Measurements from ENCODE around the gene PRSS12.
"Not testable (repeated sequence)": the region's sequence is repeated elsewhere in the genome, so short reads cannot be mapped to it uniquely, and the experiment has no call there.

The PRSS12 gene

GRCh38 chr4:118352843-118353533 lies at the start of gene PRSS12:
PRSS12 (minus strand) TSS chr4:118353003; CDS start chr4:118352720, 283 bp downstream.
- DNase-seq: peak; percentile 57

DNA sequence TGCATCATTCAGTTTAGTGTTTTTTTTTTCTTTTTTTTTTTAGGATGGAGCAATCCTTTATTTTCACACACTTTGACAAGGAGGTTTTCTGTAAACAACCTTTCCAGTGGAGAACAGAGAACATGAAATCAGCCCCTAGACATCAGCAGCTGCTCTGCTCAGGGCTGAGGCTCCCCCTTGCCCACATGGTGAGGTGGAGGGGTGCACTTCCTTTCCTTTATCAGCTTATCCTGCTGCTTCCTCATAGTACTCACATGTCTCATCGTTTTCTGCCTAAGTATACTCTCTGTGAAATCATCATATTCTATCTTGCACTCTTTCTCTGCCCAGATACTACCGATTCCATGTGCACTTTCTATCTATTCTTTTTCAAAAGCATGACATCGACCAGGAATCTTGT lies 47.6 kb upstream of the PRSS12 start:
- DNase-seq: no peak

DNA sequence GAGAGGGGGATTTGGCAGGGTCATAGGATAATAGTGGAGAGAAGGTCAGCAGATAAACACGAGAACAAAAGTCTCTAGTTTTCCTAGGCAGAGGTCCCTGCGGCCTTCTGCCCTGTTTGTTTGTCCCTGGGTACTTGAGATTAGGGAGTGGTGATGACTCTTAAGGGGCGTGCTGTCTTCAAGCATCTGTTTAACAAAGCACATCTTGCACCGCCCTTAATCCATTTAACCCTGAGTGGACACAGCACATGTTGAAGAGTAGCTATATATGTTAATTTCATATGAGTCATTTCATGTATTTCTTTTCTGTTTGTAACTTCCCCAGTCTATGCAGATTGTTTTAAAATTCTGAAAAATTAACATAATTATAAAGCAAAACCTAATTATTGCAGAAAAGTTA lies 47.1 kb upstream of the PRSS12 start:
- not testable (repeated sequence) for DNase-seq

DNA sequence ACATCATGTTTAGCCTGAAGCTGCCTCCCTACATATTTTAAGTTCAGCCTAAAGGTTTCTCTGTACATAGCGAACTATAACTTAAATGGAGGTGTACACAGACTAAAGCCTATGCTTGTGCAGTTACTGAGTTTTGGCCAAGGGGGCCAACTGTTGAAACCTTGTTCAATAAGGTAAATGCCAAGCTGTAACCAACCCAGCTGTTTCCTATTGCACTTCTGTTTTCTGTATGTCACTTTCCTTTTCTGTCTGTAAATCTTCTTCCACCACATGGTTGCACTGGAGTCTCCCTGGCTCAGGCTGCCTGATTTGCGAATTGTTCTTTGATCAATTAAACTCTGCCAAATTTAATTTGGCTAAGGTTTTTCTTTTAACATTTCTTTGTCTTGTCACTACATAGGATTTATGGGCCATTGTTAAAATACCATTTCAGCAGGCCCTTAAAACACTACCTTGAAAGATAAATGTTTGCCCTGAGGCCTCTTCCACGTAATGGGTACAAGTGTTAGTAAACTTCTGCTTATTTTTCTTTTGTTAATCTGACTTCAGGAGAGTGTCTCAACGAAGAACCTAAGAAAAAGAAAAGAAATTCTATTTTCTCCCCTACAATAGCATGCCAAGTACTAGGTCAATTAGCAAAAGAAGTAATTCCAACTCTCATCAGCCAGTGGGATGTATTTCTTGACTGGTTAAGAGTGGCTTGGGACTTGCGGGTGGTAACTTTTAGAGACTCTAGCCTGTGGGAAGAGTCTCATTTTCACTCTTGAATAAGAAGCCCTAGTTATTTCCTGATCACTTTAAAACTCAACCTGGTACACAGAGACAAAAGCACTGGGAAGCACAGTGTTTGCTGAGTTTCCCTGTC lies 45.7 kb upstream of the PRSS12 start:
- no peak for DNase-seq

DNA sequence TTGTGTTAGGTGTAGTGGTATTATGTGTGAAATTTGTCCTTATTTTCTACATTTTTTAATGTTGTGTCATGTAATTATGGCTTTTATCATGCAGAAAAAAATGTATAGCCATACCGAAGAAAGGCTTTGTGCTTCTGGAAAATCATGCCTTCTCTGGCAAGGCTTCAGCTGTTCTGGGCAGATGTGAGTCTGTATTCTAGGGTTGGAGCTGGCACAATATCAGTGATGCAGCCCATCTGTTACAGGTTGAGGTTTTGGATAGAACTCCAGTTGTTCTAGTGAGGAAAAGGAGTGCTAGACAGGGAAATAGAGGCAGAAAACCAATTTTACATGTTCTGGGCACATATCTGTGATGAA lies 44.8 kb upstream of the PRSS12 start:
- DNase-seq: peak; percentile 51

DNA sequence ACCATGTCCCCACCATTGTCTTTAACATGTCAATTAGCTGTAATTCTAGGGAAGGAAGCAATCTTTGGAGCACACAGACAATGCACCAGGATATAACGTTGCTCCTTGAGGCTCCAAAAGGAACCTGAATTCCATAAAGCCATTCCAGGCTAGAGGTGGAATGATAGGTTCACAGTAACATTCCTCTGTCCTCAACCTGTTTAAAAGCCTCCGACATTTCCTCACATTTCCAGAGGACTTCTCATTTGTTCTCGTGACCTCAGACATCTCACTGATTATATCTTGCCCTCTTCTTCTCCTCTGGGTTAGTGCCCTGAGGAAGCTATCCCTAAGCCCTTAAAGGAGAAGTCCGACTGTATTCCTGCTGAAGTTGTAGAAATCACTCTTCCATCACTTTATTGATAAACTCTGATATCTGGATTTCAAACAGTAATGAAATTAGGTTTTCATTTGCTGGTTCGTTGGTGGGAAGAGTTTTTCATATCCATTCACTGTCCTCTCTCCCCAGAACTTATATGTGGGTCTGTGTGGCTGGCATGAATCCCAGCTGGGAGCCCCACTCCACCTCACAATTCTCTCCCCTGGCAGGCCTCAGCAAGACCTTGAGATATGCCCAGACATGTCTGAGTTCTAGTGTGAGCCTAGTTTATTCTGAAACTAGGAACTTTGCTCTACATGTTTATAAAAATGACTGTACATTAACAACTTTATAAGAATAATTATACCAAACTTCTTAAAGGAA lies 44.2 kb upstream of the PRSS12 start:
- peak; percentile 51 for DNase-seq

DNA sequence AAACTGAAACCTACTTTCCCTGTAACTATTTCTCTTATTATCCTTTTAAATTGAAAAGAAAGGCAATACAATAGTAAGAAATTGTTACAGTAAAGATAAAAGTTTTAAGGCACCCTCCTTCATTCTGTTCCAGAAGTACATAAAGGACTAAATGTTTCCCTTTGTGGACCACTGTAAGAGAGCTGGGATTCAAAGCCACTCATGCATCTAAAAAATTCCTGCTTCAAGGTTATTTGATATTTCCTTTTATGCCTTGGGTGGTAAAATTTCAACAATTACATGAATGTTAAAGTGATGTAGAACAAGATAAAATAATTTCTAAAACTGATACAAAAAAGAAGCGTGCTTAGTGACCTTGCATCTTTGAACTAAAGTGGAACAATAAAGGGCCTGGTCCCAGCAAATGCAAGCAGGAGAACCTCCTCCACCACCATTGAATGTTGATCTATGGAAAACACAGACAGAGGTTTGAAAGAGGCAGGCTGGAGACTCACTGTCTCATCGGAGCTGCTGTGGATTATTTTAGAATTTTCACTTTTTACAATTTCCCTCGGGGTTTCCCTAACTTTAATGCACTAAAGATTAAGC lies 42.3 kb upstream of the PRSS12 start:
- DNase-seq: no peak

GRCh38 chr4:118392509-118392908 lies 39.7 kb upstream of the PRSS12 start:
- not testable (repeated sequence) for DNase-seq

GRCh38 chr4:118390121-118390520 lies 37.3 kb upstream of the PRSS12 start:
- DNase-seq: no peak

DNA sequence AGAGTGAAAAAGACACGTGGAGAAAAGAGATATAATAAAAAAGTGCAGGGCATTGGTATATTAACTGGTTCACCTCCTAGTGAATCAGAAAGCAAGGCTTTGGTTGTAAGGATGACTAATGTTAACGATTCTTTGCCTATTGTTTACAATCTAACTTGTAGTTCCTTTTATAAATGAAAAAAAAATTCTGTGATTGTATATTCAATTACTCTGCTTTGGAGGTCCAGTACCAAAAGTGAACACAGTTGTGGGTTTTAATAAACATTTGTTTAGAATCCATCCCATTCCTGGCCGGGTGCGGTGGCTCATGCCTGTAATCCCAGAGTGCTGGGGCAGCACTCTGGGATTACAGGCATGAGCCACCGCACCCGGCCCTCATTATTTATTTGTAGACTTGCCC lies 36.9 kb upstream of the PRSS12 start:
- no peak for DNase-seq

DNA sequence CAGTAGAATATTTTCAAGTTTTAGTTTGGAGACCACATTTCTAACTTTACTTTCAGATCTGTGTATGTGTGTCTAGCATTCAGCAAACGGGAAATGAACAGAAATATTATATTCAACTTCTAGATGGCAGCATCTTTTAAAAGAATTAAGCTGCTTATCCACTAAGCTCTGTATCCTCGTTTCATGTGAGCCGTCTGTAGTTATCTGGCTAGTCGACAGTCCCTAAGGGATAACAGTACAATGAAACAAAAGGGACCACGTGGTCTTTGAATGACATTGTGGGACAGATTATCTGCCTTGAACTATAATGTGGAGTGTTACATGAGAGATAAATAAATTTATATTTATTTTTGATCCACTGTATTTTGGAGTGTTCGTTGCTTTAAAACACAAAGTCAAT lies 35.8 kb upstream of the PRSS12 start:
- DNase-seq: no peak

GRCh38 chr4:118381902-118382301 lies 29.1 kb upstream of the PRSS12 start:
- no peak for DNase-seq

GRCh38 chr4:118373614-118374255 lies 20.9 kb upstream of the PRSS12 start:
- no peak for DNase-seq

- DNase-seq: no peak
Measured at GRCh38 chr4:118372251-118372650, 19.4 kb upstream of the PRSS12 start.

DNA sequence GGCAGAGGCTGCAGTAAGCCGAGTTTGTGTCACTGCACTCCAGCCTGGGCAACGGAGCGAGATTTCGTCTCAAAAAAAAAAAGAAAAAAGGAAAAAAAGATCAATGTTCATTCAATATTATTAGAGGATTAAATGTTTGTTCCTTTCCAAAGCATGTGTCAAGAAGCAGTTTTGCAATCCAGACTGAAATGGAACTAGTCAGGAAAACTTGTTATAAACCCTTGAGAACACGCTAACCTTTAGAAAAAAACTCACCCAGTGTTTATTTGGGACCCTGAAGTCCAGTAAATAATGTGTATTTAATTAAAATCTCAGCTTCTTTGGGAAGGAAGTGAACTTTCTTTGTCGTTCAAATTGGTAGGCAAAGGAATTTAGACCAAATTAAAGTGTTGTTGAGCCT lies 16.4 kb upstream of the PRSS12 start:
- no peak for DNase-seq

GRCh38 chr4:118367872-118368271 lies 15.1 kb upstream of the PRSS12 start:
- peak; percentile 26 for DNase-seq

GRCh38 chr4:118367361-118367760 lies 14.6 kb upstream of the PRSS12 start:
- DNase-seq: no peak

DNA sequence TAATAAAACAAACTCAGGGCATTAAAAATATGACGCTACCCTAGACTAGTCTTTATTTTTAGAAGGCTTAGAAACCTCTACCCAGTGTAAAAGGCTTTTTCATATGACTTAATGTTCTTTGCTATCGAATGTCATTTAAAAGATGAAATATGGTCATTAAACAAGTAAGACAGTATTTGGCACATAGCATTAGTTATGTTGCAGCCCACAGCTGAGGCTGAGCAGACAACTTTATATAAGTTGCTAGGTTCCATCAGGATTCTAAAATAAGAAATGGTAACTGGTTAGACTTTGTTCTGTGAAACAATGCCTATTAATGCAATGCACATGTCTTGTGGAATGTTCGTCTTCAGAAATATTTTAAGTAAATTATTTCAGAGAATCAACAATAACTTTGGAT lies 10.4 kb upstream of the PRSS12 start:
- DNase-seq: no peak

- DNase-seq: no peak
Measured at GRCh38 chr4:118361192-118361591, 8.4 kb upstream of the PRSS12 start.

GRCh38 chr4:118360106-118360505 lies 7.3 kb upstream of the PRSS12 start:
- no peak for DNase-seq

- no peak for DNase-seq
Measured at GRCh38 chr4:118357601-118358000, 4.8 kb upstream of the PRSS12 start.

DNA sequence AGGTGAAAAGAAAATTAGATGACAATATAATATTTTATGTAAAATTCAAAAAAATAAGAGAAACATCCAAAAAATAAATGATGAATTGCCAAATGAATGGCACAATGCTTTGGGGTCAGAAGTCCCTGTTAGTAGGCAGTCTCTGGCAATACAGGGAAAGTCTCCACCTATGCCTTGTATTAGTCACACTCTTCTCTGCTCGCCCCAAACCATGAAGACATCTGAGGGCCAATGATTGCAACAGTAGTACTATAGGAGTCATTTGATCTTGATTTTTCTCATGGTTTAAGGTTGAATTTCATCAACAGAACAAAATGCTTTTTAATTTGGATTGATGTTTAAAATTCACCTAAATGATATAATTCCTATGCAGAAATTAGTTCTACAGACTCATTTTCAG lies 3.9 kb upstream of the PRSS12 start:
- DNase-seq: no peak

DNA sequence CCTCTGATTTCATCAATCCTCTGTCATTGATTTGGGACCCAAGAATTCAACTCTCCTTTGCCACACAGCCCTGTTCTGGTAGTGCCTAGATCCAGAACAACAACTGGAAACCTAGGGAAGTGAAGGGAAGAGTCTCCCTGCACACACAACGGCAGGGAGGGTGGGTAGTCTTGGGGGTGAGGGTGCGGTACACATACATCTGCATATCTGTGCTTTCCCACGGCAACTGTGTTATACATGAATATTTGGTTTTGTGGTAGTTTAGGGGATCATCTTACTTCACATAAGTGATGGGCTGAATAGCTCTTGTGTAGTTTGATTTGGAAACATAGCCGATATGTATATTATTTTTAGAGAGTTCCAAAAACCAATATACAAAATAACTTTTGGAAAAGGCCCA lies 3.3 kb upstream of the PRSS12 start:
- DNase-seq: no peak
